ENCODE results near the gene ADIPOQ. TPM values are rescaled to one million over a fixed set of nuclear protein-coding genes. Genes with fewer than 3 reads are reported as not detected.

The ADIPOQ gene
- total and polyA plus RNA-seq, 2 of the 4 experiments (the other 2 are of a cell fraction) = not detected

- Histone ChIP-seq H3K14ac (replicated peaks; ENCODE audit: low read depth, low read length) (no peak overlapping the region), H3K36me3 (ENCODE audit: control insufficient read depth, insufficient read depth, low read length) (no peaks in the 10 kb centered on the region), H3K4me3 (ENCODE audit: insufficient read depth, low read depth, low read length) (no peak overlapping the region), H2AFZ (replicated peaks; ENCODE audit: low read length, poor library complexity) (no peak overlapping the region), H2BK15ac (ENCODE audit: low read depth, low read length) (no peak overlapping the region), H3K27me3 (ENCODE audit: control insufficient read depth, insufficient read depth, low read length) (peaks cover 35% of the 10 kb centered on the region), H3K4me1 (ENCODE audit: control insufficient read depth, insufficient read depth, low read length) (no peaks in the 10 kb centered on the region), H3K4ac (ENCODE audit: low read depth, low read length) (no peak overlapping the region), H2AK9ac (replicated peaks; ENCODE audit: low read depth, low read length, poor library complexity) (peak overlapping the region; percentile 58), H2BK20ac (ENCODE audit: low read depth, low read length) (no peak overlapping the region), H3K79me1 (ENCODE audit: low read depth in 1 of 2, low read length in 2 of 2) (no peaks in the 10 kb centered on the region), H2AK5ac (ENCODE audit: low read depth, low read length) (no peak overlapping the region), H4K5ac (ENCODE audit: low read depth, low read length) (no peak overlapping the region), H4K20me1 (ENCODE audit: insufficient read depth, low read length) (no peaks in the 10 kb centered on the region), H4K8ac (ENCODE audit: low read depth in 2 of 2, low read length in 2 of 2) (no peak overlapping the region), H3K56ac (ENCODE audit: extremely low read depth, insufficient read depth, low read length) (no peak overlapping the region), H4K91ac (ENCODE audit: insufficient read depth, low read depth, low read length) (no peak overlapping the region), H3K9me1 (ENCODE audit: insufficient read depth, low read length) (no peaks in the 10 kb centered on the region), H3K9ac (ENCODE audit: low read depth, low read length) (no peak overlapping the region), H3K18ac (ENCODE audit: low read depth, low read length) (no peak overlapping the region), H3K4me2 (ENCODE audit: low read depth, low read length) (no peak overlapping the region), H2BK5ac (ENCODE audit: low read depth, low read length, poor library complexity, severe bottlenecking) (no peak overlapping the region), H3K9me3 (ENCODE audit: control insufficient read depth, insufficient read depth, low read length) (no peaks in the 10 kb centered on the region), H3K27ac (ENCODE audit: insufficient read depth, low read length) (no peak overlapping the region), H2BK120ac (ENCODE audit: low read depth, low read length) (no peak overlapping the region), H3K23ac (ENCODE audit: low read depth, low read length) (no peak overlapping the region)
- dilution Hi-C loops (cut with HindIII; ENCODE audit: low sequenced_read_pairs, unreplicated experiment) (no loop called here), in situ Hi-C loops (cut with MboI; ENCODE audit: low sequenced_read_pairs) (no loop called here), intact Hi-C loops (cut with micrococcal nuclease) (loop anchor here (5.0 kb wide), 1 partner anchor 321 kb away; no protein-coding TSS in a partner anchor)
- no peak for DNase-seq
- no peak for ATAC-seq (ENCODE audit: low read depth)
- ChIA-PET POLR2A (ENCODE audit: unreplicated experiment) (no interaction called here), CTCF (no interaction called here)
- BruUV-seq (replicated peaks) = no TSS peak
- no CpG with 5 or more reads among the region's 4 CpGs for WGBS, 2 experiments (ENCODE audit: extremely low coverage in 2 of 2, insufficient read length in 1 of 2)
- TF ChIP-seq MXI1 (IDR thresholded peaks at IDR 0.05; ENCODE audit: borderline replicate concordance, low read depth, low read length) = no peak
- no peak for TF ChIP-seq NFE2L2 (IDR thresholded peaks at IDR 0.05; ENCODE audit: low read depth, low read length)
- no peak for TF ChIP-seq RCOR1 (IDR thresholded peaks at IDR 0.05; ENCODE audit: insufficient replicate concordance, low read length)
- TF ChIP-seq POLR2A (IDR thresholded peaks at IDR 0.05; ENCODE audit: low read depth, low read length) = no peak
- TF ChIP-seq RFX5 (IDR thresholded peaks at IDR 0.05; ENCODE audit: low read depth, low read length) = no peak
- TF ChIP-seq CTCF (conservative IDR thresholded peaks at IDR 0.05; ENCODE audit: low read depth, low read length) = no peak
- TF ChIP-seq USF2 (IDR thresholded peaks at IDR 0.05; ENCODE audit: low read depth, low read length) = no peak
- TF ChIP-seq BHLHE40 (IDR thresholded peaks at IDR 0.05; ENCODE audit: low read depth, low read length) = no peak
- no peak for TF ChIP-seq CHD1 (IDR thresholded peaks at IDR 0.05; ENCODE audit: low read depth, low read length)
- TF ChIP-seq FOS (IDR thresholded peaks at IDR 0.05; ENCODE audit: low read depth, low read length) = no peak
- TF ChIP-seq CEBPB (IDR thresholded peaks at IDR 0.05; ENCODE audit: low read depth, low read length) = no peak
- no peak for TF ChIP-seq RAD21 (IDR thresholded peaks at IDR 0.05; ENCODE audit: low read length)
Measured at GRCh38 chr3:186831798-186832197, 10.7 kb upstream of the ADIPOQ start.
